Activated CD8-positive, alpha-beta T cell treated with anti-CD3 and anti-CD28 coated beads for 36 hours (primary cell): ENCODE results near the gene USP10. TPM values are rescaled to one million over a fixed set of nuclear protein-coding genes. Genes with fewer than 3 reads are reported as not detected.

Experiments
- ATAC-seq: fragments of 200-7000 bp; cut with Tn5 transposase; one replicate; pipeline ENCODE4 v1.10.0; 2021; ENCODE audit warnings: mild to moderate bottlenecking, moderate library complexity
- CTCF ChIA-PET: fragments of 350-600 bp; sonication (Branson Sonifier 250); formaldehyde crosslinking; loops from one replicate; lab custom pipeline; 2021; ENCODE audit warnings: antibody characterized with exemption; lab: Charles Lee
- POLR2A ChIA-PET: fragments of 350-600 bp; sonication (Branson Sonifier 250); formaldehyde crosslinking; loops from one replicate; lab custom pipeline; 2021; ENCODE audit warnings: antibody characterized with exemption; lab: Charles Lee
- DNase-seq: peaks from one replicate; pipeline ENCODE4 v3.0.0-alpha.2; 2020
- H3K27ac Mint-ChIP-seq: one replicate; pipeline ENCODE4 v1.8.0; 2021; ENCODE audit warnings: mild to moderate bottlenecking, mixed read lengths
- H3K27me3 Mint-ChIP-seq: one replicate; pipeline ENCODE4 v1.8.0; 2021; ENCODE audit warnings: mixed read lengths
- H3K36me3 Mint-ChIP-seq: one replicate; pipeline ENCODE4 v1.8.0; 2021; ENCODE audit warnings: low read depth, mixed read lengths
- H3K4me1 Mint-ChIP-seq: one replicate; pipeline ENCODE4 v1.8.0; 2021; ENCODE audit warnings: low read depth, mixed read lengths
- H3K4me3 Mint-ChIP-seq: one replicate; pipeline ENCODE4 v1.8.0; 2021; ENCODE audit warnings: mild to moderate bottlenecking, moderate library complexity, mixed read lengths
- H3K9me3 Mint-ChIP-seq: one replicate; pipeline ENCODE4 v1.8.0; 2021; ENCODE audit warnings: mixed read lengths
- CTCF ChIP-seq: fragments of 200-600 bp; IDR thresholded peaks from one replicate; pipeline ENCODE4 v1.8.0; 2022; ENCODE audit warnings: antibody characterized with exemption, mild to moderate bottlenecking
- intact Hi-C: fragments of 100-400 bp; cut with micrococcal nuclease; formaldehyde crosslinking; loops from one replicate; pipeline ENCODE4 v1.10.0; 2022
- total RNA-seq, 2 experiments: library from RNA; stranded (reverse); gene quantifications; one replicate each; pipeline ENCODE4 v1.2.3, GENCODE V29; 2021

USP10 gene
- total RNA-seq, 2 experiments from 2014 or later: 116 TPM

GRCh38 chr16:84790301-84790700, 90.5 kb downstream of the USP10 start:
- Mint-ChIP-seq H3K27ac (no peak overlapping the region), H3K4me3 (no peak overlapping the region), H3K4me1 (no peaks in the 10 kb centered on the region), H3K36me3 (no peaks in the 10 kb centered on the region), H3K27me3 (no peaks in the 10 kb centered on the region), H3K9me3 (no peaks in the 10 kb centered on the region)
- DNase-seq (no peak), ATAC-seq (no peak)
- POLR2A ChIA-PET: no interaction called here
- no peak for TF ChIP-seq CTCF
- intact Hi-C loops: no loop called here
- CTCF ChIA-PET: no interaction called here

GRCh38 chr16:84791088-84791487, 91.3 kb downstream of the USP10 start:
- no peak for DNase-seq
- no peaks in the 10 kb centered on the region for H3K36me3 Mint-ChIP-seq
- no peak for TF ChIP-seq CTCF
- no peak overlapping the region for H3K4me3 Mint-ChIP-seq
- ChIA-PET CTCF (interaction anchor here (0.6 to 2.1 kb wide), 2 partner anchors 53 to 576 kb away, joined by 3 to 6 read pairs; no protein-coding TSS in a partner anchor), POLR2A (no interaction called here)
- ATAC-seq: no peak
- intact Hi-C loops: no loop called here
- H3K27ac Mint-ChIP-seq: no peak overlapping the region
- H3K27me3 Mint-ChIP-seq: no peaks in the 10 kb centered on the region
- no peaks in the 10 kb centered on the region for H3K9me3 Mint-ChIP-seq
- H3K4me1 Mint-ChIP-seq: no peaks in the 10 kb centered on the region

GRCh38 chr16:84791501-84791900, 91.7 kb downstream of the USP10 start:
- no peak for DNase-seq
- no peak for TF ChIP-seq CTCF
- ChIA-PET POLR2A (no interaction called here), CTCF (interaction anchor here (0.6 to 2.1 kb wide), 2 partner anchors 53 to 576 kb away, joined by 3 to 6 read pairs; no protein-coding TSS in a partner anchor)
- H3K4me3 Mint-ChIP-seq: no peak overlapping the region
- peaks cover 2% of the 10 kb centered on the region for H3K36me3 Mint-ChIP-seq
- no peaks in the 10 kb centered on the region for H3K9me3 Mint-ChIP-seq
- intact Hi-C loops: no loop called here
- no peaks in the 10 kb centered on the region for H3K4me1 Mint-ChIP-seq
- H3K27me3 Mint-ChIP-seq: no peaks in the 10 kb centered on the region
- ATAC-seq: no peak
- no peak overlapping the region for H3K27ac Mint-ChIP-seq

GRCh38 chr16:84794186-84794585, 94.4 kb downstream of the USP10 start:
- H3K36me3 Mint-ChIP-seq: peaks cover 2% of the 10 kb centered on the region
- no peak for ATAC-seq
- TF ChIP-seq CTCF: no peak
- H3K27me3 Mint-ChIP-seq: no peaks in the 10 kb centered on the region
- ChIA-PET CTCF (no interaction called here), POLR2A (no interaction called here)
- no peak overlapping the region for H3K4me3 Mint-ChIP-seq
- intact Hi-C loops: no loop called here
- DNase-seq: no peak
- no peaks in the 10 kb centered on the region for H3K9me3 Mint-ChIP-seq
- no peak overlapping the region for H3K27ac Mint-ChIP-seq
- no peaks in the 10 kb centered on the region for H3K4me1 Mint-ChIP-seq

GRCh38 chr16:84794626-84795025, 94.8 kb downstream of the USP10 start:
- H3K4me1 Mint-ChIP-seq: no peaks in the 10 kb centered on the region
- ATAC-seq (no peak), DNase-seq (no peak)
- POLR2A ChIA-PET: no interaction called here
- H3K27me3 Mint-ChIP-seq: no peaks in the 10 kb centered on the region
- H3K9me3 Mint-ChIP-seq: no peaks in the 10 kb centered on the region
- H3K27ac Mint-ChIP-seq: no peak overlapping the region
- CTCF ChIA-PET: no interaction called here
- intact Hi-C loops: no loop called here
- no peak overlapping the region for H3K4me3 Mint-ChIP-seq
- H3K36me3 Mint-ChIP-seq: peaks cover 2% of the 10 kb centered on the region
- no peak for TF ChIP-seq CTCF
